H1 (cell line): ENCODE results near the gene PRR14L.

Experiments
- KDM5A ChIP-seq: fragments of 200-600 bp; IDR thresholded peaks from 2 replicates; pipeline ENCODE4 v1.7.1; 2012; ENCODE audit warnings: mild to moderate bottlenecking, low read length, inconsistent platforms, mixed read lengths
- POLR2A ChIP-seq, 2 experiments: IDR thresholded peaks; 1 replicate in 1 of 2; 2 replicates in 1 of 2; pipeline ENCODE4 v1.6.1; 2011; ENCODE audit warnings: low read depth in 2 of 2, low read length in 2 of 2, mild to moderate bottlenecking in 2 of 2; ENCODE audit errors: control extremely low read depth in 1 of 2
- POLR2AphosphoS5 ChIP-seq: IDR thresholded peaks from 2 replicates; pipeline ENCODE4 v1.6.1; 2011; ENCODE audit warnings: low read depth, low read length
- RNF2 ChIP-seq: fragments of 200-900, 300-1000 bp; sonication (generic); IDR thresholded peaks from 2 replicates; pipeline ENCODE4 v1.7.1; 2016; ENCODE audit warnings: borderline replicate concordance, low read depth, mild to moderate bottlenecking, antibody characterized with exemption, low read length; ENCODE audit not compliant: poor library complexity, severe bottlenecking; ENCODE audit errors: missing control alignments
- SP2 ChIP-seq: IDR thresholded peaks from 2 replicates; pipeline ENCODE4 v1.6.1; 2012; ENCODE audit warnings: mild to moderate bottlenecking, low read length, inconsistent platforms
- ZNF274 ChIP-seq: IDR thresholded peaks from 2 replicates; pipeline ENCODE4 v1.7.0; 2012; ENCODE audit warnings: low read length, borderline replicate concordance; ENCODE audit errors: extremely low read depth

DNA sequence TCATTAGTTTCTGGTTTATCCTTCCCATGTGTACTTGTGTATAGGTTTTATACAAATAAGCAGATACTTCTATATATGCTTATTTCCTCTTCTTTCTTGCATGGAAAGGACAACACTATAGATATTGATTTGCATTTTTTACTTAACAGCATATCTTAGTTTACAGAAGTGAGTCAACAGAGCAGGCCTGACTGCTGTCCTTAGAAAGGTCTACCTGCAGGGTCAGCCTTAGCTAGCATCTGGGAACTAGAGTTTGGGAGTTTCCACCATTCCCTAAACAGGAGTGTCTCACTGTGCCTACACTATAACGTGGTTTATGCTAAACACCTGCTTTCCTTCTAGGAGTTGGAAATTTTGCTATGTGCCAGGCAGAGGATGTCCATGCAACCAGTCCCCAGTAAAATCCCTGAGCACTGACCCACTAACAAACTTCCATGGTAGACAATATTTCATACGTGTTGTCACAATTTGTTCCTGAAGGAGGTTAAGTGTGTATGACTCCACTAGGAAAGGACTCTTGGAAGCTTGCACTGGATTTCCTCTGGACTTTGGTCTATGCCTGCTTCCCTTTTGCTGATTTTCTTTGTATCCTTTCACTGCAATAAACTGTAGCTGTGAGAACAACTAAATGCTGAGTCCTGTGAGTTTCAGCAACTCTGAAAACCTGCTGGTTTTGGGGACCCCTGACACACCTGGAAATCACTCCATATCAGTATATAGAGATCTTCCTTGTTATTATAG lies 17.7 kb downstream of the PRR14L start:
- TF ChIP-seq POLR2AphosphoS5 (no peak), RNF2 (no peak), SP2 (no peak), KDM5A (no peak), ZNF274 (no peak), POLR2A (IDR thresholded peaks at IDR 0.05; ENCODE audit: control extremely low read depth in 1 of 2, low read depth in 2 of 2, low read length in 2 of 2) (no peak)
